Measurements from ENCODE around the gene LDB1.

Gene LDB1

DNA sequence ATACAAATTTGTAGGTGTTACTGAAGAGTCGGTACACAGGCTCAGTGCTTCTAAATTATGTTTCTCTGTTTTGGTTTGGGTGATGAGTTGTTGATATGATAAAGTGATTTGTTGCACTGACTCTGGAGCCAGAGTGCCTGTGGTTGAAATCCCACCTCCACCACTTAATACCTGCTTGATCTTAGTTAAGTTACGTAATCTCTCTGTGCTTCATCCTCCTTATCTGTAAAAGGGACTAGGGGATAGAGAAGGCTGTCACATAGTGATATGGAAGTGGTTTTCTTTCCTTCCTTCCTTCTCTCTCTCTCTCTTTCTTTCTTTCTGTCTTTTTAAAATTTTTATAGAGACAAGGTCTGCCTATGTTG is 55.7 kb downstream of the LDB1 start:
- DNase-seq = no peak

DNA sequence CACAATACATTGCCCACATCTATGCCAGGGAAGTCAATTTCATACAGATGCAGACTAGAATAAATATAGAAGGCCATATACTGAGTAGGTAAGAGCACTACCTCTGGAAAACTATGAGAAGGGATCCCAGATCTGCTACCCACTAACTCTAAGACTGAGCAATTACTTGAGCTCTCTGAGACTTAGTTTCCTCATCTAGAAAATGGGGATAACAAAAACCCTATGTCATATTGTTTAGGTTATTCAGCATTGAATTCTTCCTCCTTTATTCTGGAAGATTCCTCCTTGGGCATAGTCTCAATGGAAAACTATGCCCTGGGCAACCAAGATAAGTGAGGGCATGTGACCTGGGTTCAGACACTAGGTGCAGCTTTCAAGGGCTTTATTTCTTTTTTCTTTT is 60.2 kb downstream of the LDB1 start:
- no peak for DNase-seq

Data from eye (tissue), 1 donor.